ENCODE measurements around the gene TLE4. TPM values are rescaled to one million over a fixed set of nuclear protein-coding genes. Genes with fewer than 3 reads are reported as not detected.

Gene TLE4
- total RNA-seq, 1 donor from 2014 or later = 17.2 TPM

GRCh38 chr9:79574136-79574535 lies 2.4 kb downstream of the TLE4 start:
- no peaks in the 10 kb centered on the region for H3K36me3 ChIP-seq (ENCODE audit: control insufficient read depth, insufficient read depth, low read length)
- no peaks in the 10 kb centered on the region for H3K27me3 ChIP-seq (ENCODE audit: control insufficient read depth, insufficient read depth, low read length)
- DNase-seq (ENCODE audit: low read depth) = no peak
- no peak for TF ChIP-seq CTCF (IDR thresholded peaks at IDR 0.05; ENCODE audit: insufficient read depth, low read length, poor library complexity, severe bottlenecking)
- H3K4me3 ChIP-seq (ENCODE audit: low read depth, low read length) = peak overlapping the region; percentile 80

- H3K36me3 ChIP-seq (ENCODE audit: control insufficient read depth, insufficient read depth, low read length) = no peaks in the 10 kb centered on the region
- H3K4me3 ChIP-seq (ENCODE audit: low read depth, low read length) = no peak overlapping the region
- no peak for TF ChIP-seq CTCF (IDR thresholded peaks at IDR 0.05; ENCODE audit: insufficient read depth, low read length, poor library complexity, severe bottlenecking)
- no peak for DNase-seq (ENCODE audit: low read depth)
- H3K27me3 ChIP-seq (ENCODE audit: control insufficient read depth, insufficient read depth, low read length) = no peaks in the 10 kb centered on the region
Observed at GRCh38 chr9:79574781-79575180, 3.0 kb downstream of the TLE4 start.

GRCh38 chr9:79575547-79575946 lies 3.8 kb downstream of the TLE4 start:
- no peak for TF ChIP-seq CTCF (IDR thresholded peaks at IDR 0.05; ENCODE audit: insufficient read depth, low read length, poor library complexity, severe bottlenecking)
- DNase-seq (ENCODE audit: low read depth) = no peak
- Histone ChIP-seq H3K36me3 (ENCODE audit: control insufficient read depth, insufficient read depth, low read length) (no peaks in the 10 kb centered on the region), H3K27me3 (ENCODE audit: control insufficient read depth, insufficient read depth, low read length) (no peaks in the 10 kb centered on the region), H3K4me3 (ENCODE audit: low read depth, low read length) (no peak overlapping the region)

GRCh38 chr9:79577969-79578723 lies 6.4 kb downstream of the TLE4 start:
- TF ChIP-seq CTCF (IDR thresholded peaks at IDR 0.05; ENCODE audit: insufficient read depth, low read length, poor library complexity, severe bottlenecking) = no peak
- no peaks in the 10 kb centered on the region for H3K36me3 ChIP-seq (ENCODE audit: control insufficient read depth, insufficient read depth, low read length)
- no peak overlapping the region for H3K4me3 ChIP-seq (ENCODE audit: low read depth, low read length)
- no peaks in the 10 kb centered on the region for H3K27me3 ChIP-seq (ENCODE audit: control insufficient read depth, insufficient read depth, low read length)
- DNase-seq (ENCODE audit: low read depth) = no peak

- no peak overlapping the region for H3K4me3 ChIP-seq (ENCODE audit: low read depth, low read length)
- H3K36me3 ChIP-seq (ENCODE audit: control insufficient read depth, insufficient read depth, low read length) = no peaks in the 10 kb centered on the region
- TF ChIP-seq CTCF (IDR thresholded peaks at IDR 0.05; ENCODE audit: insufficient read depth, low read length, poor library complexity, severe bottlenecking) = no peak
- H3K27me3 ChIP-seq (ENCODE audit: control insufficient read depth, insufficient read depth, low read length) = no peaks in the 10 kb centered on the region
- DNase-seq (ENCODE audit: low read depth) = no peak
Observed at GRCh38 chr9:79578891-79579290, 7.1 kb downstream of the TLE4 start.

GRCh38 chr9:79579624-79580023 lies 7.9 kb downstream of the TLE4 start:
- Histone ChIP-seq H3K4me3 (ENCODE audit: low read depth, low read length) (no peak overlapping the region), H3K27me3 (ENCODE audit: control insufficient read depth, insufficient read depth, low read length) (no peaks in the 10 kb centered on the region), H3K36me3 (ENCODE audit: control insufficient read depth, insufficient read depth, low read length) (no peaks in the 10 kb centered on the region)
- no peak for TF ChIP-seq CTCF (IDR thresholded peaks at IDR 0.05; ENCODE audit: insufficient read depth, low read length, poor library complexity, severe bottlenecking)
- DNase-seq (ENCODE audit: low read depth) = no peak
